Activated CD4-positive, alpha-beta T cell treated with anti-CD3 and anti-CD28 coated beads for 24 hours (primary cell): Measurements from ENCODE around the gene PPP4R4.

ENCODE experiments used
- DNase-seq, 2 donors: peaks; one replicate each; pipeline ENCODE4 v3.0.0-alpha.2; 2020; ENCODE audit warnings: low read depth in 2 of 2

The PPP4R4 gene

GRCh38 chr14:94173885-94174603, at the start of gene PPP4R4:
PPP4R4 (plus strand) TSS chr14:94174322; CDS start chr14:94174466, 144 bp downstream.
- DNase-seq: peak; percentile 80 to 82

- DNase-seq: no peak
Observed at GRCh38 chr14:94124582-94125377, 49.3 kb upstream of the PPP4R4 start.

GRCh38 chr14:94125659-94126418, 48.3 kb upstream of the PPP4R4 start:
- DNase-seq: no peak

GRCh38 chr14:94126419-94126677, 47.8 kb upstream of the PPP4R4 start:
- DNase-seq: no peak

GRCh38 chr14:94126800-94127199, 47.3 kb upstream of the PPP4R4 start:
- no peak for DNase-seq

GRCh38 chr14:94127330-94127729, 46.8 kb upstream of the PPP4R4 start:
- no peak for DNase-seq

- no peak for DNase-seq
Observed at GRCh38 chr14:94128216-94128839, 45.8 kb upstream of the PPP4R4 start.

- peak; percentile 52 to 66 for DNase-seq
Observed at GRCh38 chr14:94129111-94129757, 44.9 kb upstream of the PPP4R4 start, which contains the start of gene IFI27L2. IFI27L2 (minus strand) TSS chr14:94129604; CDS start chr14:94129564, 40 bp downstream.

- DNase-seq: peak in 1 of 2 donors; percentile 14
Observed at GRCh38 chr14:94129758-94130414, 44.2 kb upstream of the PPP4R4 start.

- DNase-seq: peak; percentile 34 to 60
Observed at GRCh38 chr14:94132285-94132887, 41.7 kb upstream of the PPP4R4 start.

GRCh38 chr14:94135476-94135875, 38.6 kb upstream of the PPP4R4 start:
- DNase-seq: no peak

- peak; percentile 70 to 88 for DNase-seq
Observed at GRCh38 chr14:94136575-94137331, 37.4 kb upstream of the PPP4R4 start.

GRCh38 chr14:94138251-94138650, 35.9 kb upstream of the PPP4R4 start:
- no peak for DNase-seq

GRCh38 chr14:94139006-94139405, 35.1 kb upstream of the PPP4R4 start:
- DNase-seq: no peak

GRCh38 chr14:94139421-94139820, 34.7 kb upstream of the PPP4R4 start:
- no peak for DNase-seq

- no peak for DNase-seq
Observed at GRCh38 chr14:94142247-94142646, 31.9 kb upstream of the PPP4R4 start.

- no peak for DNase-seq
Observed at GRCh38 chr14:94142836-94143235, 31.3 kb upstream of the PPP4R4 start.

GRCh38 chr14:94143239-94143638, 30.9 kb upstream of the PPP4R4 start:
- DNase-seq: no peak

- no peak for DNase-seq
Observed at GRCh38 chr14:94143711-94144110, 30.4 kb upstream of the PPP4R4 start.

- DNase-seq: no peak
Observed at GRCh38 chr14:94144765-94145164, 29.4 kb upstream of the PPP4R4 start.
